Endothelial cell of hepatic sinusoid (primary cell): ENCODE measurements around the gene PALLD.

ENCODE experiments used
- in situ Hi-C: cut with HindIII; loops from 2 replicates; pipeline ENCODE4 v1.10.0; 2017; ENCODE audit warnings: low sequenced_read_pairs

The PALLD gene

GRCh38 chr4:168835880-168836454 lies 339.1 kb downstream of the PALLD start:
- in situ Hi-C loops, result no loop called here

GRCh38 chr4:168836490-168836889 lies 339.6 kb downstream of the PALLD start:
- in situ Hi-C loops, result no loop called here

- in situ Hi-C loops, result no loop called here
These were observed 341.1 kb downstream of the PALLD start for GRCh38 chr4:168837922-168838321.

- in situ Hi-C loops, result no loop called here
These were observed 343.0 kb downstream of the PALLD start for GRCh38 chr4:168839758-168840391.

- in situ Hi-C loops, result no loop called here
These were observed 343.5 kb downstream of the PALLD start for GRCh38 chr4:168840392-168840763.

GRCh38 chr4:168841000-168841671 lies 344.3 kb downstream of the PALLD start:
- in situ Hi-C loops, result no loop called here

- in situ Hi-C loops, result no loop called here
These were observed 344.8 kb downstream of the PALLD start for GRCh38 chr4:168841672-168842019.

- in situ Hi-C loops, result no loop called here
These were observed 345.3 kb downstream of the PALLD start for GRCh38 chr4:168842186-168842585.

GRCh38 chr4:168843635-168844034 lies 346.8 kb downstream of the PALLD start:
- in situ Hi-C loops, result no loop called here

- in situ Hi-C loops, result no loop called here
These were observed 347.6 kb downstream of the PALLD start for GRCh38 chr4:168844353-168845049.

GRCh38 chr4:168845897-168846296 lies 349.0 kb downstream of the PALLD start:
- in situ Hi-C loops, result no loop called here

GRCh38 chr4:168846414-168846813 lies 349.6 kb downstream of the PALLD start:
- in situ Hi-C loops, result no loop called here

GRCh38 chr4:168847771-168848502 lies 351.1 kb downstream of the PALLD start:
- in situ Hi-C loops, result no loop called here

GRCh38 chr4:168849030-168849675 lies 352.3 kb downstream of the PALLD start:
- in situ Hi-C loops, result no loop called here

- in situ Hi-C loops, result no loop called here
These were observed 353.1 kb downstream of the PALLD start for GRCh38 chr4:168849997-168850396.

GRCh38 chr4:168852387-168852786 lies 355.5 kb downstream of the PALLD start:
- in situ Hi-C loops, result no loop called here

- in situ Hi-C loops, result no loop called here
These were observed 356.3 kb downstream of the PALLD start for GRCh38 chr4:168852933-168853713.

GRCh38 chr4:168853770-168854169 lies 356.9 kb downstream of the PALLD start:
- in situ Hi-C loops, result no loop called here

GRCh38 chr4:168854350-168854921 lies 357.6 kb downstream of the PALLD start:
- in situ Hi-C loops, result no loop called here

GRCh38 chr4:168856312-168856711 lies 359.5 kb downstream of the PALLD start:
- in situ Hi-C loops, result no loop called here
